Bone marrow (tissue), 2 donors: ENCODE results near the gene RBM15.

Experiments
- DNase-seq, 2 donors: peaks; one replicate each; lab custom pipeline; 2025; lab: John Stamatoyannopoulos, UW

RBM15 gene

GRCh38 chr1:110355321-110355720, 16.1 kb downstream of the RBM15 start:
- DNase-seq, result no peak

GRCh38 chr1:110356379-110356778, 17.2 kb downstream of the RBM15 start:
- no peak for DNase-seq

GRCh38 chr1:110360431-110360830, 21.3 kb downstream of the RBM15 start:
- DNase-seq, result no peak

- no peak for DNase-seq
Measured at GRCh38 chr1:110361856-110362255, 22.7 kb downstream of the RBM15 start.

DNA sequence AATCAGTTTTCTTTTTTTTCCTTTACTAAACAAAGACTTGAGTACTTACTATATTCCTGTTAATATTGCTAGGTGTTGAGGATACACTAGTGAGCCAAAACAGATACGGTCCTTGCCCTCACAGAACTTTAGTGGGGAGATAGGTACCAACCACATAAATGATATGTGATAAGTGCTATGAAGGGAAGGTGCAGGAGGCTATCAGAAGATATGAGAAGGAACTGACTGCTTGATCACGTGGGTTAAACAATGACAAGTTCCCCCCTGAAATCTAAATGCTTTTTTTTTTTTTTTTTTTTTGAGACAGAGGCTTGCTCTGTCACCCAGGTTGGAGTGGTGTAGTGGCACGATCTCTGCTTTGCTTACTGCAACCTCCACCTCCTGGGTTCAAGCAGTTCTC, 25.0 kb downstream of the RBM15 start:
- DNase-seq, result no peak

DNA sequence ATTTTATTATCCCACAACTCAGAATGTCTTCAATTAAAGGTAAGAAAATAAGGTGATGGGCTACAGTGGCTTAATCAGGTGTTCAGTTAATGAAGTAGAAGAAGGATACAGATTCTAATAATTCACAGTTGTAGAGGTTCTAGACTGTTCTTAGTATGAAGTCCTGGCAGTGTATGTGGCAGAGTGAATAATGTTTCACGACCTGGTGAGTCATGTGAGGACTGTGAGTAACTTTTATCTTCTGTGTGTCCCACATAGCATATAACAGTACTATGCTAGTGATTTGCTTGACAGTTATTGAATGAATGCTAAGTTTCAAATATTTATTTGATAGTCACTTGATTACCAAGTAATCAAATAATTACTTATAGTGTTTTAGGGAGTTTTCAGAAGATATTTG, 31.6 kb downstream of the RBM15 start:
- no peak for DNase-seq

DNA sequence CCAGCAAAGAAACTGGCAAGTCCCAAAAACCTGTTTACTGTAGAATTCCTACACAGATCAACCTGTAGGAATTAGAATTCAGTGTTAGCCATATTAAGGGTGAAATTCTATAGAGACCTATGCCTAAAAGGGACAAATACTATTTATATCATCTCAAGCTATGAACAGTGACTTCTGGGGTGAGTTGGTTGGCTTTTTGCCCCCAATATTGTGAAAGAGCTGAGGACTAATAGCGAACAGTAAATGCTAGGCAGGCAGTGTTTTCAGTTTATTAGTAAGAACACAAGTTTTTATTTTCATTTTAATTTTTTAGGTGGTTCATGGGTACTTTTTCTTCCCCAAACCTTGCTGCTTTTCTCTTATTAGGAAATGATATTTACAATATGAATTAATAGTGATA, 36.3 kb downstream of the RBM15 start:
- DNase-seq, result no peak

DNA sequence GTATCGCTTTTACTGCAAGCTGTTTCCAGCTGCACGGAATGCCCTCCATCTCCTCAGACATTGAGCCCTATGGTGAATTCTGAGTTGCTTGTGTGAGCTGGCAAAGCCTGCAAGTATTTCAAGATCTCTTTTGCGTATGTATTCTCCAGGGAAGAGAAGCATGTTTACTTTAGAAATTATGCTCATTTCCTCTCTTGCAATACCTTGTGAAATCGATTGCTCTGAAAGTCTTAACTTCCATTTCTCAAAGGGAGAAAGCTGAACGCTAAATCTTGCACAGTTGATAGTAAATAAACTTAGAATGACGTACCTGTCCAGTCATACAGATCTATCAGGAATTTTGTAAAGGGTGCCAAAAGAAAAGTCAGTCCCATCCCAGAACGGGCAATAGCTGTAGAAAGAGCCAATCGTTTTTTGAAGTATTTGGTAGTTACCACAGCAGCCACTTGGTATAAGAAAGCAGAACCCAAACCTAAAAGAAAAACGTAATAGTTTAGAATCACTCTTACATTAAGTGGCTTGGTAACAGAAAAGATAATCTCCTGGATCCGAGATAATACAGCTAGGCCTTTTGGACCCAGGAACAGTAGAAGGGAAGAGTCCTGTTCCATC, 41.6 kb downstream of the RBM15 start:
- no peak for DNase-seq

- peak in 1 of 2 donors; percentile 33 for DNase-seq
Measured at GRCh38 chr1:110383251-110383990, 44.2 kb downstream of the RBM15 start.

DNA sequence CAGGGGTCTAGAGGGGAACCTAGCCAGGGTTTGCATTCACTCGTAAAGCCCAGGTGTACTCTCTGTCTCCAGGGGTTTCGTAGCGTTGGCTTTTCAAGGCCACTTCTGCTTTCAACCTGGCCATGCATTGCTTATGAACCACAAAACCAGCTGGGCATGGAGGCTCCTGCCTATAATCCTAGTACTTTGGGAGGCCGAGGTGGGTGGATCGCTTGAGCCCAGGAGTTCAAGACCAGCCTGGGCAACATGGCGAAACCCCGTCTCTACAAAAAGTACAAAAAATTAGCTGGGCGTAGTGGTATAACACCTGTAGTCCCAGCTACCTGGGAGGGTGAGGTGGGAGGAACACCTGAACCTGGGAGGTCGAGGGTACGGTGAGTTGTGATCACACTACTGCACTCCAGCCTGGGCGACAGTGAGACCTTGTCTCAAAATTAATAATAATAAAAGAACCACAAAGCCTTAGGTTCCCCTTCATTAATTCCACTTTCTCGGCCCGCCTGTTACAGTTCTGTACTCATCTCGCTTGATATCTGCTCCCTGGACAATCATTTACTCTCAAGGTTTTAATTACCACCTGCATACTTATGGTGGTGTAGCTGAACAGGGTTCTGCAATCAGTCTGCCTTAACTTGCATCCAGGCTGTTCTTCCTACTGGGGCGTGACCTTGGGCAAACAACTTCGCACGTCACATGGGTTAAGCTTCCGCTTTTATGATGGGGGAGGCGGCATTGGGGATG, 45.6 kb downstream of the RBM15 start:
- DNase-seq, result no peak

DNA sequence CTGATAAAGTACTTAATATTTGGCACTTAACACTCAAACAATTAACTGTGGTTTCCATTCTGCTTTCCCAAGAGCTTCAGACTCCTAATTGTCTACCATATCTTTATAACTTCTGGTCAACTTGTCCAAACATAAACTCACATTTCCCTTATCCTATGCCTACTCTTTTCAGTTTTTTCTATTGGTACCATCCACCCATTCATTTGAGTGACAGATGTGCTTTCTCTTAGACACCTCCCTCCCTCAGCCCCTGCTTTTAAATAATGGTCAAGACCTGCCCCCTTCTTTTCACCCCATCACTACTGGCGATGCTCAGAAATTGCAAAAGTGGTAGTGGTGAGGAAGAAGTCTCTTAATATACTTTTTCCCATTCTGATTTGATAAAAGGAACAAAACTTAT, 46.2 kb downstream of the RBM15 start:
- DNase-seq, result no peak

- DNase-seq, result no peak
Measured at GRCh38 chr1:110387048-110387754, 48.0 kb downstream of the RBM15 start.

DNA sequence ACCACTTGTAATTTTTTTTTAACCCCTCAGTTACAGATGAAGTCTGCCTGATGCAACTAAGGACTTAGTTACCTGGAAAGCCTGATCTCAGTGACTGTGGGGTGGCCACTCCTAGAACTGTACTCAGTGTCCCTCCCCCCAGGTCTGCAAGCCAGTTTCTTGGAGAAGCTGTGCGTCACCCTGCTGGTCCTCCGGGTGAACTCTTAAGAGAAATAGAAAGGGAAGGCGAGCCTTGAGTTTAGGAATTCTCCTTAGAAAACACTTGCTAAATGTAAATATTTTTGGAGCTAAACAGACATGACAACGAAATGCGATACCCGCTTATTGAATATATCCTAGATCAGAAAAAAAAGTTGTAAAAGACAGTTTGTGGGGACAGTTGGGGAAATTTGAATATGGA, 50.9 kb downstream of the RBM15 start:
- no peak for DNase-seq

- no peak for DNase-seq
Measured at GRCh38 chr1:110390692-110391245, 51.6 kb downstream of the RBM15 start, which contains the start of gene SLC16A4. SLC16A4 (minus strand) TSS chr1:110391026; CDS start chr1:110389323, 1,703 bp downstream.

DNA sequence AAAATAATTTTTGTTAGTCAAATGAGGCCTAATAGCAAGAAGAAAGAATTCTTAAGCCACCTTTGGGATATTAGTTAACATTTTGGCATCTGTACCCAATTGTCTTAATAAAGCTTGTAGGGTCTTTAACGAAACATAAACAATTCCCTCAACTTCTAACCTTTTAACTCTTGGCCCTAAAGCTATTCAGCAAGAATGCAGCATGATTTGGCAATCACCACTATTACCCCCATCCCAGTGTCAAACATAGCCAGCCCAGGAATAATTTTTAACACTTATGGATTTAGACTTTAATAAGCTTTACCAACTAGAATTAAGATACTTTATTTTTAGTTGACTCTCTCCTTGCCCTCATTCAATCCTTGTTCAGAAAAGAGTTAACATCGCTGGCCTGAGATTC, 54.1 kb downstream of the RBM15 start:
- no peak for DNase-seq

DNA sequence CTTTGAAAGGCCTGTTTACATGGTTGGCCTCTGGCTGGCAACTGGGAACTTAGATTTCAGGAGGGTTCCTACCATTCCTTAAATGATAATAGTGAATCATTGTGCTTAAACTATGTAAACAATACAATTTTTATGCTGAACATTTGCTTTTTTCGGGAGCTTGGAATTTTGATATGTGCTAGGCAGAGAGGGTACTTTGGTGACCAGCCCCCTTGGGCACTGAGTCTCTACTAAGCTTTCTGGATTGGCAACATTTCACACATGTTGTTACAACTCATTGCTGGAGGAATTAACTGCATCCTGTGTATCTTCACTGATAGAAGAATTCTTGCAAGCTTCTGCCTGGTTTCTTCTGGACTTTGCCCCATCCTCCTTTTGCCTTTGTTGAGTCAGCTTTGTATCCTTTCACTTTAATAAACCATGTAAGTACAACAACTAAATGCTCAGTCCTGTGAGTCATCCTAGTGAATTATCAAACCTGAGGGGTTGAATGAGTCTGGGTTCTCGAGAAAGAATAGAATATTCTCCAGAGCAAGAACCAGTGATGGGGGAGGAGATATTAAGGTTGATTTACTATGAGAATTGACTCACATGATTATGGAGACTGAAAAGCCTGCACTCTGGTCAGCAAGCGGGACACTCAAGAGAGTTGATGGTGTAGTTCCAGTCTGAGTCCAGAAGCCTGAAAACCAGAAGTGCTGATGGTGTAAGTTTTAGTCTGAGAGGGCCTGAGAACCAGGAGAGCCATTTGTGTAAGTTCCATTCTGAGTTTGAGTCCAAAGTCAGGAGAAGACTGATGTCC, 54.7 kb downstream of the RBM15 start:
- DNase-seq, result no peak

GRCh38 chr1:110394493-110394820, 55.3 kb downstream of the RBM15 start:
- no peak for DNase-seq
